ENCODE results near the gene LDHA. TPM values are rescaled to one million over a fixed set of nuclear protein-coding genes. Genes with fewer than 3 reads are reported as not detected.

The LDHA gene
- total RNA-seq, 3 donors from 2014 or later (not counting 1 experiment from before 2014, with no cell fraction given) = 217 to 275 (median 228) TPM

GRCh38 chr11:18379201-18379600 lies 15.2 kb upstream of the LDHA start:
- intact Hi-C loops (cut with micrococcal nuclease) = no loop called here
- Histone ChIP-seq H3K9me3 (ENCODE audit: control insufficient read depth, insufficient read depth, low read length) (no peaks in the 10 kb centered on the region), H3K4me3 (ENCODE audit: low read length) (no peak overlapping the region), H3K4me1 (ENCODE audit: control insufficient read depth, insufficient read depth, low read length) (peaks cover 15% of the 10 kb centered on the region), H3K27me3 (ENCODE audit: control insufficient read depth, insufficient read depth, low read length) (no peaks in the 10 kb centered on the region), H3K27ac (ENCODE audit: low read length) (no peak overlapping the region), H3K36me3 (ENCODE audit: control insufficient read depth, insufficient read depth, low read length) (no peaks in the 10 kb centered on the region)
- no peak for TF ChIP-seq CTCF (IDR thresholded peaks at IDR 0.05)
- H3K27ac Mint-ChIP-seq = no peak overlapping the region
- H3K4me1 Mint-ChIP-seq = peaks cover 15 to 18% of the 10 kb centered on the region in 2 donors
- no peaks in the 10 kb centered on the region for H3K9me3 Mint-ChIP-seq
- ATAC-seq (no peak), DNase-seq (no peak)
- no peaks in the 10 kb centered on the region for H3K27me3 Mint-ChIP-seq (ENCODE audit: low read depth in 2 of 2)
- H3K36me3 Mint-ChIP-seq = no peaks in the 10 kb centered on the region
- H3K4me3 Mint-ChIP-seq = no peak overlapping the region
- WGBS (ENCODE audit: insufficient coverage) = 76% methylated on average over 2 of the region's 2 CpGs

GRCh38 chr11:18383388-18384156 lies 10.8 kb upstream of the LDHA start:
- H3K4me1 Mint-ChIP-seq = peaks cover 17 to 27% of the 10 kb centered on the region in 2 donors
- no peaks in the 10 kb centered on the region for H3K27me3 ChIP-seq (ENCODE audit: control insufficient read depth, insufficient read depth, low read length)
- no peaks in the 10 kb centered on the region for H3K9me3 Mint-ChIP-seq
- ATAC-seq (peak; percentile 74 to 90 (median 86)), DNase-seq (peak; percentile 42 to 83)
- H3K9me3 ChIP-seq (ENCODE audit: control insufficient read depth, insufficient read depth, low read length) = no peaks in the 10 kb centered on the region
- 4% methylated on average over 8 of the region's 9 CpGs for WGBS (ENCODE audit: insufficient coverage)
- H3K36me3 ChIP-seq (ENCODE audit: control insufficient read depth, insufficient read depth, low read length) = no peaks in the 10 kb centered on the region
- intact Hi-C loops (cut with micrococcal nuclease) = loop anchor here (1.0 kb wide), 1 partner anchor 11 kb away; the partner anchor contains the start of gene LDHA
- no peak overlapping the region for H3K4me3 ChIP-seq (ENCODE audit: low read length)
- no peak for TF ChIP-seq CTCF (IDR thresholded peaks at IDR 0.05)
- H3K27ac ChIP-seq (ENCODE audit: low read length) = peak overlapping the region; percentile 87
- no peaks in the 10 kb centered on the region for H3K36me3 Mint-ChIP-seq
- peaks cover 28% of the 10 kb centered on the region for H3K4me1 ChIP-seq (ENCODE audit: control insufficient read depth, insufficient read depth, low read length)
- peak overlapping the region; percentile 73 for H3K4me3 Mint-ChIP-seq
- H3K27me3 Mint-ChIP-seq (ENCODE audit: low read depth in 2 of 2) = no peaks in the 10 kb centered on the region
- peak overlapping the region; percentile 94 to 97 for H3K27ac Mint-ChIP-seq

- Mint-ChIP-seq H3K27ac (peak overlapping the region; percentile 94 to 97), H3K4me1 (peaks cover 17 to 27% of the 10 kb centered on the region in 2 donors), H3K4me3 (peak overlapping the region; percentile 73), H3K36me3 (no peaks in the 10 kb centered on the region), H3K9me3 (no peaks in the 10 kb centered on the region), H3K27me3 (ENCODE audit: low read depth in 2 of 2) (no peaks in the 10 kb centered on the region)
- H3K27me3 ChIP-seq (ENCODE audit: control insufficient read depth, insufficient read depth, low read length) = no peaks in the 10 kb centered on the region
- H3K9me3 ChIP-seq (ENCODE audit: control insufficient read depth, insufficient read depth, low read length) = no peaks in the 10 kb centered on the region
- no peak for TF ChIP-seq CTCF (IDR thresholded peaks at IDR 0.05)
- ATAC-seq (peak; percentile 17 to 44 (median 20)), DNase-seq (peak in 1 of 2 donors; percentile 55)
- intact Hi-C loops (cut with micrococcal nuclease) = loop anchor here (1.0 kb wide), 1 partner anchor 10 kb away; the partner anchor contains the start of gene LDHA
- H3K4me1 ChIP-seq (ENCODE audit: control insufficient read depth, insufficient read depth, low read length) = peaks cover 28% of the 10 kb centered on the region
- WGBS (ENCODE audit: insufficient coverage) = 20% methylated on average over 3 of the region's 3 CpGs
- no peak overlapping the region for H3K4me3 ChIP-seq (ENCODE audit: low read length)
- peak overlapping the region; percentile 87 for H3K27ac ChIP-seq (ENCODE audit: low read length)
- no peaks in the 10 kb centered on the region for H3K36me3 ChIP-seq (ENCODE audit: control insufficient read depth, insufficient read depth, low read length)
These were observed 10.2 kb upstream of the LDHA start for GRCh38 chr11:18384157-18384641.
